NCI-H226 (cell line): ENCODE results near the gene CLEC11A.
A peak's percentile ranks its signal among the peaks of the same experiment; 100 is the strongest.
"Not testable (repeated sequence)": the region's sequence is repeated elsewhere in the genome, so short reads cannot be mapped to it uniquely, and the experiment has no call there.

Source experiments
- DNase-seq: peaks from one replicate; pipeline ENCODE4 v3.0.0-alpha.2; 2015

CLEC11A gene

DNA sequence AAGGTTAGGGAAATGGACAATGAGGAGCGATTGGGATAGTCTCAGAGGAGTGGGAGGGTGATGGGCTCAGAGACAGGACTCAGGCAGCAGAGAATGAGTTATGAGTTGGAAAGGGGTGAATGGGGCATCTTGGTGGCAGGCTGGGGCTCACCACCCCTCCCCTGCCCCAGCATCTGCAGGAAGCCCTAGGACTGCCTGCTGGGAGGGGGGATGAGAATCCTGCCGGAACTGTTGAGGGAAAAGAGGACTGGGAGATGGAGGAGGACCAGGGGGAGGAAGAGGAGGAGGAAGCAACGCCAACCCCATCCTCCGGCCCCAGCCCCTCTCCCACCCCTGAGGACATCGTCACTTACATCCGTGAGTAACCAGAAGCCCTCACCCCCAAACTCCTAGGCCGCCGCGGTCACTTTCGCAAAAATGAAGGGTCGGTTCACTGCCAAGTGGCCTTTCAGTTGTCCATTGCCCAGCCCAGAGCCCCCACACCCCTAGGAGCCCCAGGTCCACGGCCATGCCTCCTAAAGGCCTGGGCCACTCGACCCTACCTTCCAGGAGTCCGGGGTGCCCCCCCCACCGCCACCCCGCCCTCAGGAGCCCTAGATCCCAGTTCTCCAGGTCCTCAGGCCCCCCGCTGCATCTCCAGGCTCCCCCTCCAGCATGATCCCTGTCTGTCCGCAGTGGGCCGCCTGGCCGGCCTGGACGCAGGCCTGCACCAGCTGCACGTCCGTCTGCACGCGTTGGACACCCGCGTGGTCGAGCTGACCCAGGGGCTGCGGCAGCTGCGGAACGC, 764 bp downstream of the CLEC11A start:
- DNase-seq: no peak

DNA sequence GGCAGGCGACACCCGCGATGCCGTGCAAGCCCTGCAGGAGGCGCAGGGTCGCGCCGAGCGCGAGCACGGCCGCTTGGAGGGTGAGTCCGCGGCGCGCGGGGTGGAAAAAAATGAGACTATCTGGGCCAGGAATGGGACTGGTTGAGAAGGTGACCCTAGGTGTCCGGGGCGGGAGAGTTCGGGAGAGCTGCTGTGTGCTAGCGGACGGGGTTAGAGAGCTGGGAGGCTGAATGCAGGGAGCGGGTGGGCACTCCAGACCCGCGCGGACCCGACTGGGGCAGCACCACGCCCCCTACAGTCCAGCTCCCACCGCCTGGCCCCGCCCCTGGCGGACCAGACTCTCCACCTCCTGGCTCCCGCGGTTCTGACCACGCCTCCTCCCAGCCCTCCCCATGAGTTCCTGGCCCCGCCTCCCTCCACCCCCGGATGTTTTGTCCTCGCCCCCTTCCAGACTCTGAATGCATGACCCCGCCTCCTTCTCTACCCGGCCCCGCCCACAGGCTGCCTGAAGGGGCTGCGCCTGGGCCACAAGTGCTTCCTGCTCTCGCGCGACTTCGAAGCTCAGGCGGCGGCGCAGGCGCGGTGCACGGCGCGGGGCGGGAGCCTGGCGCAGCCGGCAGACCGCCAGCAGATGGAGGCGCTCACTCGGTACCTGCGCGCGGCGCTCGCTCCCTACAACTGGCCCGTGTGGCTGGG, 1.5 kb downstream of the CLEC11A start:
- peak; percentile 95 for DNase-seq

- DNase-seq: no peak
Measured at GRCh38 chr19:50725218-50725910, 2.2 kb downstream of the CLEC11A start.

GRCh38 chr19:50725911-50726230, 2.7 kb downstream of the CLEC11A start:
- DNase-seq: no peak

DNA sequence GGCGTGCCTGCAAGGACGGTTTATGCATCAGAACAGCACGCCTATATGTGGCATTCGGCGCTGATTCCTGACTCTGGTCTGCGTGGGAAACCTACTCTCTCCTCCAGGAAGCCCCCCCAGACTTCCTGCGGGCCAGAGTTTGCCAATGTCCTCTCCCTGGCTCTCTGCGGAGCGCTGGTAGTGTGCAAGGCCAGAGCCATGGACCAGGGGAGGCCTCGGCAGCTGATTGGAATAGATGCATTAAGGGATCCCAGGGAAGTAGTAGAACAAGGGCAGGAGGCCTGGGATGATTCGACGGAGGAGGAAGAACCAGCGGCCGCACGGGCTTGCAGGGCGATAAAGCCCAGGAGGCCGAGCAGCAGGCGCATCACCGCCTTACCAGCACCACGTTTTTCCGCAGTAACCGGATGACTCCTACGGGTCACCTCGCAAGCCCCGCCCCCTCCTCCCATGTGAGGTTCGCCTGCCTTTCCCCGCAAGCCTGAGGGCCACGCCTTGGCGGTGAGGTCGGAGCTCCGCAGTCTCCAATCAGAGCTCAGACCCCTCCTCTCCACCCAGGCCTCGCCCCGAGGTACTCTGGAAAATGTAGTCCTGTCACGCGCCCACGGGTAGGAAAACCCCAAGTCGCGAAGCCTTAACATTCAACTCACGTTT, 5.0 kb downstream of the CLEC11A start:
- DNase-seq: no peak

DNA sequence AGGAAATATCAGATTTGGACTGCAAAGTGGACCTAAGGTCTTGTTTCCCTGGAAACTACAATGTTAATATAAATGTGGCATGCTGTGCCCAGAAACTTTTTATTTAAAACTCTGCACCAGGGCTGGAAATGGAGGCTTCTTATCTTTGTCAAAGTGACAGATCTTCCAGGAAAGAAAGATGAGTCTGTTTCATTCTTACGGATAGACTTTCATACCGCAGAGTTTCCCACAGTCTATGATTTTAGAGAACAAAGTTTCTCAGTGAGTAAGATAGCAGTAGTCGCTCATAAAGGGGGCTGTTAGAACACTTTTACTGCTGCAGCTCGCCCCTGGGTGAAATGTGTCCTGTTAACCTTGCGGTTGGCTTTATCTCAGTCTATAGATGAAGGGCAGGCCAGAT, 6.7 kb downstream of the CLEC11A start:
- no peak for DNase-seq

- DNase-seq: no peak
Measured at GRCh38 chr19:50735869-50736268, 12.7 kb downstream of the CLEC11A start.

- no peak for DNase-seq
Measured at GRCh38 chr19:50736338-50736737, 13.2 kb downstream of the CLEC11A start.

DNA sequence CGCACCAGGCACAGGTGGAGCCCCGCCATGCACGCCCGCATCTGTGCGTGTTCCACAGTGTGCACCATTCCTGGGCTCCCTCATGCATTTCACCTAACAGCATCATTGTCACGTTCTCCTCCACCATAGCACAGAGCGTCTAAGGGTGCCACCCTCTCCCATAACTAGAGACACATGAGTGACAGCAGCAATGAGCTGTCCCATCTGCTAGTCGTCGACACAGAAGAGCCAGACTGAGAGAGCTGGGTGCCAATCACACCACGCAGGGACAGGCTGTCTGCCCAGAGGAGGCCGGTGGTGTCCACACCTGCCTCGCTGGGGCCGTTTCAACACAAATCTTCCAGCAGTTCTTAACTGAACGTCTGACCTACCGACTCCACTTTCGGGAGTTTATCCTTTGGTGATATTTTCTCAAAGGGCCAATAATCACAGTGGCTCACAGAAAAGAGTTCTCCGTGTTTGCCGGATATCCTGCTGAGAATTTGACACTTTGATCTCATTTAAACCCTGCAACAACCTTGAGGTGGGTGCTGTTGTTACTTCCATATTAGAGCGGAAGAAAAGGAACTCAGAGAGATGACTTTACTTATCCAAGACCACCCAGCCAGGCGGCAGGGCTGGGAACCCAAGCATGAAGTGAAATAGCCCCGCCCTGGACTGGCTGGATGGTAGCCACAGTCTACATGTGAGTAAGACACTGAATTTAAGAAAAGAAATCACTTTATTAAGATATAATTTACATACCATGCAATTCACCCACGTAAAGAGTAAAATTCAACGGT, 16.2 kb downstream of the CLEC11A start:
- no peak for DNase-seq

DNA sequence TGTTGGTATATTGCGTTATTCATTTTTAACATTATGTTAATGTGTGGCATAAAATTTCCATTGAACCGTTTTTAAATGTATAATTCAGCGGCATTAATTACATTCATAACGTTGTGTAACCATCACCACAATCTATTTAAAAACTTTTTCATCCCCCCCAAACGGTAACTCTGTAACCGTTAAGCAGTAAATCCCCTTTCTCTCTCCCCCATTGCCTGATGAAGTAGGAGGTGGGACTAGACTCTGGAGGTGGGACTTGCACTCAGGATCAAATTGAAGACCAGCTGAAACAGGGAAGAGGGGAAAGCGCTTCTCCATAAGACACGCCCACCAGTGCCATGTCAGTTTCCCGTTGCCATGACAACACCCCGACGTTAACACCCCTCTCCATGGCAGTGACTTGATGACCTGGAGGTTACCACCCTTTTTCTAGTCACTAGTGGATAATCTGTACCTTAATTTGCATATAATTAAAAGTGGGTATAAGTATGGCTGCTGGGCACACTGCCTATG, 16.8 kb downstream of the CLEC11A start:
- no peak for DNase-seq

DNA sequence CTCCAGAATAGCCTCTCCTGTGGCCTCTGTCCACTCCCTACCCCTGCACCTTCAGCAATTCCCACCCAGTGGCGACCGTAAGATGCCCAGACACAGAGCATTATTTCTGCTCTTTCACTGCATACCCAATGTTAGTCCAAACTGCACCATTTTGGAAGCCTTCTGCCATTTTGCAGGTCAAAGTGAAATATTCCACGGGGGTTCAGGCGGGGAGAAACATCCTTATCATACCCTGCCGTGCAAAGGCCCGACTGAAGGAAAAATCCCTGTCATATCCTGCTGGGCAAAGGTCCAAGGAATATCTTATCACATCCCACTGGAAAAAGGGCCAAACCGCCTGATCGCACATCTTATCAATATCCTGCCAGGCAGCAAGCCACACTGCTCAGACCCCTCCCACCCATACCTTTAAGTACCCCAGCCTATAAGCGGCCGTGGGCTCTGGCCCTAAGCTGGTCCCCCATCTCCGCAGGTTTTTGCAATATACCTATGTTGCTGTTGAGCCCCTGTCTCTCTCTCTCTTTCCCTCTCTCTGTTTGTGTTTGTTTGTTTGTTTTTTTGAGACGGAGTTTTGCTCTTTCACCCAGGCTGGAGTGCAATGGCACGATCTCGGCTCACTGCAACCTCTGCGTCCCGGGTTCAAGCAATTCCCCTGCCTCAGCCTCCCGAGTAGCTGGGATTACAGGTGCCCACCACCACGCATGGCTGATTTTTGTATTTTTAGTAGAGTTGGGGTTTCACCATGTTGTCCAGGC, 18.2 kb downstream of the CLEC11A start:
- peak; percentile 12 for DNase-seq

GRCh38 chr19:50743537-50743936, 20.4 kb downstream of the CLEC11A start:
- DNase-seq: no peak

- DNase-seq: no peak
Measured at GRCh38 chr19:50745221-50745620, 22.1 kb downstream of the CLEC11A start.

- DNase-seq: not testable (repeated sequence)
Measured at GRCh38 chr19:50747141-50747540, 24.0 kb downstream of the CLEC11A start.

GRCh38 chr19:50749490-50749889, 26.3 kb downstream of the CLEC11A start:
- DNase-seq: no peak

- DNase-seq: no peak
Measured at GRCh38 chr19:50750010-50750409, 26.8 kb downstream of the CLEC11A start.

GRCh38 chr19:50753879-50754278, 30.7 kb downstream of the CLEC11A start:
- DNase-seq: no peak

GRCh38 chr19:50756244-50756643, 33.1 kb downstream of the CLEC11A start:
- not testable (repeated sequence) for DNase-seq

DNA sequence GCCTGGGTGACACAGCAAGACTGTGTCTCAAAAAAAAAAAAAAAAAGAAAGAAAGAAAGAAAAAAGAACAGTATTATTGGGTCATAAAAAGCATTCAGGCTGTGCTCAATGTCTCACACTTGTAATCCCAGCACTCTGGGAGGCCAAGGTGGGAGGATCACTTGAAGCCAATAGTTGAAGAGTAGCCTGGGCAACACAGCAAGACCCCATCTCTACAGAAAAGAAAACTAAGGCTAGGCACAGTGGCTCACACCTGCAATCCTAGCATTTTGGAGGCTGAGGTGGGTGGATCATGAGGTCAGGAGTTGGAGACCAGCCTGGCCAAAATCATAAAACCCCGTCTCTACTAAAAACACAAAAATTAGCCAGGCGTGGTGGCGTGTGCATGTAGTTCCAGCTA, 34.5 kb downstream of the CLEC11A start:
- DNase-seq: not testable (repeated sequence)

DNA sequence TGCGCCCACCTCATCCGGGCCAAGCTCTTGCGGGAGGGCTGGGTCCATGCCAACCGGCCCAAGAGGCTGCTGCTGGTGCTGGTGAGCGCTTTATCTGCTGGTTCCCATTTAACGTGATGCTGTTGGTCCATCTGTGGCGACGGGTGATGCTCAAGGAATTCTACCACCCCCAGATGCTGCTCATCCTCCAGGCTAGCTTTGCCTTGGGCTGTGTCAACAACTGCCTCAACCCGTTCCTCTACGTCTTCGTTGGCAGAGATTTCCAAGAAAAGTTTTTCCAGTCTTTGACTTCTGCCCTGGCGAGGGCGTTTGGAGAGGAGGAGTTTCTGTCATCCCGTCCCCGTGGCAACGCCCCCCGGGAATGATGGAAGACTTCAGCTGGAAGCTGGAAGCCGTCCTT, 35.9 kb downstream of the CLEC11A start:
- not testable (repeated sequence) for DNase-seq

GRCh38 chr19:50759886-50760285, 36.7 kb downstream of the CLEC11A start:
- DNase-seq: no peak

DNA sequence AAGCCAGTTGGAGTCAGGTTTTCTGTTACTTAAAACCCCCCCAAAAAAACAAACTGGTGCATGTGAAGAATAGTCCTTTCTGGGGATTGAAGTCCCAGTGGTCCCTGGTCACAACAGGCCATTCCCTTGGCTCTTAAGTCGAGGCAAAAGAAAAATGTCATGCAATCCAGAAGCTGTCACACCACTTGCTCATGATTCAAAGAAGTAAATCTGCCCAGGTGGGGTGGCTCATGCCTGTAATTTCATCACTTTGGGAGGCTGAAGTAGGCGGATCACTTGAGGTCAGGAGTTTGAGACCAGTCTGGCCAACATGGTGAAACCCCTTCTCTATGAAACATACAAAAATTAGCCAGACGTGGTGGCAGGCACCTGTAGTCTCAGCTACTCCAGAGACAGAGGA, 38.3 kb downstream of the CLEC11A start:
- DNase-seq: not testable (repeated sequence)
